Mesenteric fat pad (tissue), 1 donor: ENCODE results near the gene NOTCH1. TPM values are rescaled to one million over a fixed set of nuclear protein-coding genes. Genes with fewer than 3 reads are reported as not detected.

ENCODE experiments used
- DNase-seq: peaks from one replicate; pipeline ENCODE4 v3.0.0-alpha.2; 2020; ENCODE audit warnings: low spot score
- long read RNA-seq: library from polyadenylated mRNA; unstranded; transcript quantifications from one replicate; pipeline ENCODE4 v2.0.0, GENCODE V29; 2020
- total RNA-seq: library from RNA; stranded (reverse); fragmentation: NEBNext Ultra II Directional; extraction: Animal tissue kit (Norgen Biotek cat#: 25700); gene quantifications from one replicate; pipeline ENCODE4 v1.2.1, GENCODE V29; 2021
- donor health status: DM: yes; HTN: yes; CAD: no.

Gene NOTCH1
- 89.5 TPM for total RNA-seq
- long read RNA-seq, partial matches to known transcripts: 12 of 66 reads
- long read RNA-seq, other reads (novel, unspliced or antisense): 54 of 66 reads

GRCh38 chr9:136545965-136546696 is at the start of gene NOTCH1:
Gene NOTCH1, minus strand, starts transcription at chr9:136546048. Its CDS starts 262 bp downstream, at chr9:136545786.
- DNase-seq: peak; percentile 96

GRCh38 chr9:136594492-136594891 is 48.6 kb upstream of the NOTCH1 start:
- no peak for DNase-seq

- no peak for DNase-seq
Measured at GRCh38 chr9:136593581-136593980, 47.7 kb upstream of the NOTCH1 start.

GRCh38 chr9:136592666-136593065 is 46.8 kb upstream of the NOTCH1 start:
- DNase-seq: no peak

- DNase-seq: no peak
Measured at GRCh38 chr9:136590821-136591752, 45.2 kb upstream of the NOTCH1 start.

- DNase-seq: no peak
Measured at GRCh38 chr9:136589766-136590763, 44.2 kb upstream of the NOTCH1 start.

GRCh38 chr9:136588663-136589464 is 43.0 kb upstream of the NOTCH1 start:
- no peak for DNase-seq

GRCh38 chr9:136587944-136588662 is 42.3 kb upstream of the NOTCH1 start:
- DNase-seq: no peak

GRCh38 chr9:136587145-136587943 is 41.5 kb upstream of the NOTCH1 start:
- DNase-seq: no peak

GRCh38 chr9:136586391-136586953 is 40.6 kb upstream of the NOTCH1 start:
- no peak for DNase-seq

- no peak for DNase-seq
Measured at GRCh38 chr9:136585531-136586120, 39.8 kb upstream of the NOTCH1 start.

GRCh38 chr9:136584934-136585333 is 39.1 kb upstream of the NOTCH1 start:
- no peak for DNase-seq

GRCh38 chr9:136584401-136584932 is 38.6 kb upstream of the NOTCH1 start:
- DNase-seq: no peak

GRCh38 chr9:136582977-136583735 is 37.3 kb upstream of the NOTCH1 start:
- no peak for DNase-seq

- DNase-seq: no peak
Measured at GRCh38 chr9:136581614-136582447, 36.0 kb upstream of the NOTCH1 start.
